Vagina (tissue), 2 donors: ENCODE measurements around the gene SAMD3. TPM values are rescaled to one million over a fixed set of nuclear protein-coding genes. Genes with fewer than 3 reads are reported as not detected.
"Not testable (repeated sequence)": the region's sequence is repeated elsewhere in the genome, so short reads cannot be mapped to it uniquely, and the experiment has no call there.

Experiments
- DNase-seq, 2 donors: peaks; one replicate each; pipeline ENCODE4 v3.0.0-alpha.2; 2017; ENCODE audit errors: extremely low spot score in 2 of 2
- H3K27ac ChIP-seq: fragments of 200-600 bp; sonication (generic); one replicate; pipeline ENCODE4 v1.5.1; 2019
- H3K27me3 ChIP-seq: fragments of 200-600 bp; sonication (generic); one replicate; pipeline ENCODE4 v1.5.1; 2019
- H3K36me3 ChIP-seq, 2 donors: fragments of 200-600 bp; sonication (generic); one replicate each; pipeline ENCODE4 v1.5.1; 2017 to 2019
- H3K4me1 ChIP-seq: fragments of 200-600 bp; sonication (generic); one replicate; pipeline ENCODE4 v1.5.1; 2019
- H3K4me3 ChIP-seq, 2 donors: fragments of 200-600 bp; sonication (generic); 1 replicate in 1 of 2; 2 replicates in 1 of 2; pipeline ENCODE4 v1.5.1; 2016 to 2019
- H3K9me3 ChIP-seq: fragments of 200-600 bp; sonication (generic); one replicate; pipeline ENCODE4 v1.5.1; 2019
- POLR2A ChIP-seq, 2 donors: fragments of 450-650 bp; IDR thresholded peaks; one replicate each; pipeline ENCODE4 v1.6.1; 2017; ENCODE audit warnings: antibody characterized with exemption in 2 of 2, mild to moderate bottlenecking in 2 of 2, moderate library complexity in 2 of 2
- POLR2AphosphoS5 ChIP-seq, 2 donors: sonication (generic); formaldehyde crosslinking; IDR thresholded peaks; one replicate each; pipeline ENCODE4 v1.9.0; 2017; ENCODE audit warnings: antibody characterized with exemption in 2 of 2, mild to moderate bottlenecking in 2 of 2, low read depth in 1 of 2; ENCODE audit not compliant: insufficient read depth in 1 of 2
- intact Hi-C: fragments of 100-400 bp; cut with DNase I; formaldehyde crosslinking; loops from one replicate; pipeline ENCODE4 v1.15.1; 2023
- total RNA-seq: library from RNA; depleted of rRNA; stranded (reverse); fragments of >200 nt; gene quantifications from one replicate; pipeline ENCODE4 v1.2.3, GENCODE V29; 2016
- TF ChIP-seq, protein P1 (sequence below), 3 experiments: fragments of 450-650 bp in 2 of 3; fragments of 200-600 bp in 1 of 3; sonication (generic) in 1 of 3; IDR thresholded peaks; one replicate each; pipeline ENCODE4 v1.5.1; 2017 to 2019; ENCODE audit warnings: antibody characterized with exemption in 3 of 3, mild to moderate bottlenecking in 2 of 3, moderate library complexity in 2 of 3

Gene SAMD3
- total RNA-seq, 1 donor from 2014 or later = 7.6 TPM

- intact Hi-C loops = no loop called here
- no peaks in the 10 kb centered on the region for H3K9me3 ChIP-seq
- no peaks in the 10 kb centered on the region for H3K4me1 ChIP-seq
These were observed 22.7 kb downstream of the SAMD3 start for GRCh38 chr6:130200020-130200419.

DNA sequence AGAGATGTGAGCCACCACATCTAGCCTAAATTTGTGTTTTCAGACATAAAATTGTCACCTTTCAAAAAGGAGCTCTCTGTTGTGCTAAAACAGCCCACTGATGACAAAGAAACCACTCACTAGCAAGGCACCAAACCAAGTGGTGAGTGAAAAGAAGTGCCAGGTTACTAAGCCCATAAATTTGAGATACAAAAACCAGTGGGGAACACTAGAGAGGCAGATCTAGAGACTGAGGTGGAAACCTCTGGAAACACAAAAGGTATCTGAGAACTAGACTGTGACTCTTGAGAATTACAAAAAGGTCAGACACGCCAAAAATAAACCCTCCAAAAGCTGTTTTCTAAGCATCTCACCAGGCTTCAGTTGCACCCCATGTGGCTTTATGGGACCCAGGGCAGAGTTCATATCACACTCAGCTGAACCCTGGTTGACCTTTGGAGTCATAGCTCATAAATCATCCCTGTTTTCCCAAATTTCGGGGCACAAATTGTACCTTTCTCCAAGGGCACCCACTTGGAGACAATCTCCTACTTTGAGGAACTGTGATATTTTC lies 24.2 kb downstream of the SAMD3 start:
- no peaks in the 10 kb centered on the region for H3K27me3 ChIP-seq
- no peaks in the 10 kb centered on the region for H3K4me1 ChIP-seq
- H3K36me3 ChIP-seq = no peaks in the 10 kb centered on the region
- no peak for TF ChIP-seq POLR2A (IDR thresholded peaks at IDR 0.05)
- no peak for TF ChIP-seq POLR2AphosphoS5 (IDR thresholded peaks at IDR 0.05; ENCODE audit: insufficient read depth in 1 of 2, low read depth in 1 of 2)
- TF ChIP-seq, protein P1, sequence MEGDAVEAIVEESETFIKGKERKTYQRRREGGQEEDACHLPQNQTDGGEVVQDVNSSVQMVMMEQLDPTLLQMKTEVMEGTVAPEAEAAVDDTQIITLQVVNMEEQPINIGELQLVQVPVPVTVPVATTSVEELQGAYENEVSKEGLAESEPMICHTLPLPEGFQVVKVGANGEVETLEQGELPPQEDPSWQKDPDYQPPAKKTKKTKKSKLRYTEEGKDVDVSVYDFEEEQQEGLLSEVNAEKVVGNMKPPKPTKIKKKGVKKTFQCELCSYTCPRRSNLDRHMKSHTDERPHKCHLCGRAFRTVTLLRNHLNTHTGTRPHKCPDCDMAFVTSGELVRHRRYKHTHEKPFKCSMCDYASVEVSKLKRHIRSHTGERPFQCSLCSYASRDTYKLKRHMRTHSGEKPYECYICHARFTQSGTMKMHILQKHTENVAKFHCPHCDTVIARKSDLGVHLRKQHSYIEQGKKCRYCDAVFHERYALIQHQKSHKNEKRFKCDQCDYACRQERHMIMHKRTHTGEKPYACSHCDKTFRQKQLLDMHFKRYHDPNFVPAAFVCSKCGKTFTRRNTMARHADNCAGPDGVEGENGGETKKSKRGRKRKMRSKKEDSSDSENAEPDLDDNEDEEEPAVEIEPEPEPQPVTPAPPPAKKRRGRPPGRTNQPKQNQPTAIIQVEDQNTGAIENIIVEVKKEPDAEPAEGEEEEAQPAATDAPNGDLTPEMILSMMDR (IDR thresholded peaks at IDR 0.05) = no peak
- no peaks in the 10 kb centered on the region for H3K9me3 ChIP-seq
- no peak for DNase-seq
- intact Hi-C loops = no loop called here
- no peak overlapping the region for H3K4me3 ChIP-seq
- H3K27ac ChIP-seq = no peak overlapping the region

More at GRCh38 chr6:130200020-130200419, 22.7 kb downstream of the SAMD3 start:
- H3K27ac ChIP-seq = no peak overlapping the region
- no peaks in the 10 kb centered on the region for H3K27me3 ChIP-seq
- no peaks in the 10 kb centered on the region for H3K36me3 ChIP-seq
- H3K4me3 ChIP-seq = no peak overlapping the region
- TF ChIP-seq POLR2AphosphoS5 (IDR thresholded peaks at IDR 0.05; ENCODE audit: insufficient read depth in 1 of 2, low read depth in 1 of 2) = no peak
- TF ChIP-seq, protein P1 (IDR thresholded peaks at IDR 0.05) = no peak
- no peak for TF ChIP-seq POLR2A (IDR thresholded peaks at IDR 0.05)
- DNase-seq = no peak

- H3K36me3 ChIP-seq, H3K27me3 ChIP-seq, H3K4me3 ChIP-seq, H3K9me3 ChIP-seq, H3K27ac ChIP-seq, H3K4me1 ChIP-seq, DNase-seq, intact Hi-C loops: not testable (repeated sequence)
These were observed 24.8 kb downstream of the SAMD3 start for GRCh38 chr6:130197816-130198482.

DNA sequence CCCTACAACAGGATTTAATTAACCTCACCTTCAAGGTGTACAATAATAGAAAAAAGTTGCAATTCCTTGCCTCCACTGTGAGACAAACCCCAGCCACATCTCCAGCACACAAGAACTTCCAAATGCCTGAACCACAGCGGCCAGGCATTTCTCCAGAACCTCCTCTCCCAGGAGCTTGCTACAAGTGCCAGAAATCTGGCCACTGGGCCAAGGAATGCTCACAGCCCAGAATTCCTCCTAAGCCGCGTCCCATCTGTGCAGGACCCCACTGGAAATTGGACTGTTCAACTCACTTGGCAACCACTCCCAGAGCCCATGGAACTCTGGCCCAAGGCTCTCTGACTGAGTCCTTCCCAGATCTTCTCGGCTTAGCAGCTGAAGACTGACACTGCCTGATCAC lies 28.3 kb downstream of the SAMD3 start:
- H3K27ac ChIP-seq, H3K27me3 ChIP-seq, intact Hi-C loops, DNase-seq, H3K4me1 ChIP-seq, H3K4me3 ChIP-seq, H3K9me3 ChIP-seq, H3K36me3 ChIP-seq: not testable (repeated sequence)

DNA sequence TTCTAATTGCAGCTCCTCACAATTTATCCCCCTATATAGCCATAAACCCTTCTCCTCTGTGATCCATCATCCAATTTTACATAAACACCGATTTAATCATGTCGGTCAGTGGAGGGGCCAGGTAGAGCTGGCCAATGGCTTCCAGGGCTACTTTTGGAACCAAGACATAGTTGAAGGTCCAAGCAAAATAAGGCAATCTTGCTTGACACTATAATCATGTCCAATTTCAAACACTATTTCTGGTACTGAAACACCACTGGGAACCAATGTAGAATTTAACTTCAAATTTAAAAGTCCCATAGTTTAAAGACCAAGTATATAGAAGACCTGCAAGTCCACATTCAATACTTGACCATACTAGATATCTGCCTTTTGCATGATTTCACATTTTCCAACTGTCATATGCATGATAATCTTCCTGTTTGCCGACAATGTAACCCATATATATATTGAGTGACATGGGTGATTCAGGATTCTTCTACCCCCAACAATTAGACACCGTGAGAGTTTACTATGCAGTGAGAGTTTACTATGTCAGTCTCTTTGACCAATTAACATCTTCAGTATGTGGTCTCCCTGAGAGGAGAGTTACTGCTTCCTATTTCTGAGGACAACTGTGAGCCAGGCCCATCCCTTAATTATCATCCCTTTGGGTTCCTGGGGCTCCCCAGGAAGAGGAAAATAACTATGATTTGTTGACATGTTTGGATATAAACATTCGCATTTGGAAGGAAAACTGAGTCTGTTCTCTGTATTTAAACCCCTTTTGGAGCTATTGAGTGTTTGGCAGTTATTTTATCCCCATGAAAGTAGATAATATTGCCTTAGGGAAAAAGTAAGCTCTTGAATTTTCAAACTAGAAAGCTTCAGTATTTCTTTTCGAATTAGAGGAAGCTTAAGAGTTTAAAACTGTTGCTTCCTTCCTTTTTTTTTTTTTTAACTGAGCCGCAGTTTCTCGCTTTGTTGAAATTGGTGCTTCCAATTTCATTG lies 31.8 kb downstream of the SAMD3 start:
- Histone ChIP-seq H3K27ac (no peak overlapping the region), H3K4me1 (no peaks in the 10 kb centered on the region), H3K27me3 (no peaks in the 10 kb centered on the region), H3K4me3 (no peak overlapping the region), H3K36me3 (no peaks in the 10 kb centered on the region), H3K9me3 (no peaks in the 10 kb centered on the region)
- intact Hi-C loops = no loop called here
- DNase-seq = no peak
- TF ChIP-seq POLR2A (IDR thresholded peaks at IDR 0.05) (no peak), POLR2AphosphoS5 (IDR thresholded peaks at IDR 0.05; ENCODE audit: insufficient read depth in 1 of 2, low read depth in 1 of 2) (no peak)
- TF ChIP-seq, protein P1 (IDR thresholded peaks at IDR 0.05) = no peak
